Testis (tissue), 2 donors: Measurements from ENCODE around the gene LPCAT3.

Source experiments
- POLR2A ChIP-seq: fragments of 450-650 bp; IDR thresholded peaks from one replicate; pipeline ENCODE4 v1.6.1; 2017; ENCODE audit warnings: antibody characterized with exemption, mild to moderate bottlenecking, moderate library complexity
- TF ChIP-seq, protein P1 (sequence below), 3 experiments: fragments of 450-650 bp in 2 of 3; fragments of 200-600 bp in 1 of 3; sonication (generic) in 1 of 3; IDR thresholded peaks; one replicate each; pipeline ENCODE4 v1.5.1; 2016 to 2019; ENCODE audit warnings: antibody characterized with exemption in 3 of 3, mild to moderate bottlenecking in 2 of 3, moderate library complexity in 1 of 3

DNA sequence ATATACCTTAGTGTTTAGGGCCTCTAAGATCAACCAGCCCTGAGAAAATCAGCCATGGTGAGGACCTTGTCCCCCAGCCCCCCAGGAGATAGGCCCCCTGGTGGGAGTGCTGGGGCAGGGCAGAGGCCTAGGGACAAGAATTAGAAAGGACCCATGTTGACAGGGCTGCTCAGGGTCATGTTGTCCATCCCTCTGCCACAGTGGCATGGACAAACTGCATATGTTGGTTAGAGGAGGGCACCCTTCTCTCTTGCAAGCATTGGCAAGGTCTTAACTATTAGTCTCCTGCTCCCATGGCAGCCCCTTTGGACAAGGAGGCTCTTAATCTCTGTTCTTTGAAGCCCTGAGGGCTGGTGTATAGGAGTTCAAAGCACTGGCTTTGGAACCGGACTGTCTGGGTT is 67.9 kb downstream of the LPCAT3 start:
- TF ChIP-seq POLR2A, result no peak
- TF ChIP-seq, protein P1, sequence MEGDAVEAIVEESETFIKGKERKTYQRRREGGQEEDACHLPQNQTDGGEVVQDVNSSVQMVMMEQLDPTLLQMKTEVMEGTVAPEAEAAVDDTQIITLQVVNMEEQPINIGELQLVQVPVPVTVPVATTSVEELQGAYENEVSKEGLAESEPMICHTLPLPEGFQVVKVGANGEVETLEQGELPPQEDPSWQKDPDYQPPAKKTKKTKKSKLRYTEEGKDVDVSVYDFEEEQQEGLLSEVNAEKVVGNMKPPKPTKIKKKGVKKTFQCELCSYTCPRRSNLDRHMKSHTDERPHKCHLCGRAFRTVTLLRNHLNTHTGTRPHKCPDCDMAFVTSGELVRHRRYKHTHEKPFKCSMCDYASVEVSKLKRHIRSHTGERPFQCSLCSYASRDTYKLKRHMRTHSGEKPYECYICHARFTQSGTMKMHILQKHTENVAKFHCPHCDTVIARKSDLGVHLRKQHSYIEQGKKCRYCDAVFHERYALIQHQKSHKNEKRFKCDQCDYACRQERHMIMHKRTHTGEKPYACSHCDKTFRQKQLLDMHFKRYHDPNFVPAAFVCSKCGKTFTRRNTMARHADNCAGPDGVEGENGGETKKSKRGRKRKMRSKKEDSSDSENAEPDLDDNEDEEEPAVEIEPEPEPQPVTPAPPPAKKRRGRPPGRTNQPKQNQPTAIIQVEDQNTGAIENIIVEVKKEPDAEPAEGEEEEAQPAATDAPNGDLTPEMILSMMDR (IDR thresholded peaks at IDR 0.05), result no peak
